Endodermal cell (in vitro differentiated cells): ENCODE data around the gene WDR43. TPM values are rescaled to one million over a fixed set of nuclear protein-coding genes. Genes with fewer than 3 reads are reported as not detected.

Experiments used
- DNase-seq: peaks from one replicate; pipeline ENCODE4 v3.0.0-alpha.2; 2017
- H3K27ac ChIP-seq: 2 replicates; pipeline ENCODE4 v1.5.1; 2013; ENCODE audit warnings: mild to moderate bottlenecking, low read depth, low read length, moderate library complexity
- H3K27me3 ChIP-seq: 2 replicates; pipeline ENCODE4 v1.6.1; 2013; ENCODE audit warnings: mild to moderate bottlenecking, low read length, moderate library complexity; ENCODE audit not compliant: insufficient read depth, control insufficient read depth, poor library complexity, severe bottlenecking
- H3K36me3 ChIP-seq: 2 replicates; pipeline ENCODE4 v1.7.0; 2013; ENCODE audit warnings: mild to moderate bottlenecking, low read length, moderate library complexity; ENCODE audit not compliant: control insufficient read depth, insufficient read depth
- H3K4me1 ChIP-seq: one replicate; pipeline ENCODE4 v1.7.0; 2013; ENCODE audit warnings: low read length; ENCODE audit not compliant: control insufficient read depth, insufficient read depth
- H3K4me3 ChIP-seq: 2 replicates; pipeline ENCODE4 v1.5.1; 2013; ENCODE audit warnings: mild to moderate bottlenecking, low read length, moderate library complexity
- H3K9ac ChIP-seq: 2 replicates; pipeline ENCODE4 v1.6.1; 2013; ENCODE audit warnings: mild to moderate bottlenecking, low read length, moderate library complexity; ENCODE audit not compliant: poor library complexity, severe bottlenecking; ENCODE audit errors: extremely low read depth
- H3K9me3 ChIP-seq: 2 replicates; pipeline ENCODE4 v1.6.1; 2013; ENCODE audit warnings: mild to moderate bottlenecking, low read length, moderate library complexity; ENCODE audit not compliant: control insufficient read depth
- H3K27ac Mint-ChIP-seq: 2 replicates; pipeline ENCODE4 v1.8.0; 2020; ENCODE audit warnings: mixed read lengths
- H3K27me3 Mint-ChIP-seq: 2 replicates; pipeline ENCODE4 v1.8.0; 2021; ENCODE audit warnings: mild to moderate bottlenecking, mixed read lengths; ENCODE audit not compliant: insufficient read depth
- H3K36me3 Mint-ChIP-seq: 2 replicates; pipeline ENCODE4 v1.8.0; 2020; ENCODE audit warnings: low read depth, mixed read lengths
- H3K4me1 Mint-ChIP-seq: 2 replicates; pipeline ENCODE4 v1.8.0; 2020; ENCODE audit warnings: mixed read lengths
- H3K4me3 Mint-ChIP-seq: 2 replicates; pipeline ENCODE4 v1.8.0; 2020; ENCODE audit warnings: mild to moderate bottlenecking, moderate library complexity, mixed read lengths
- H3K9me3 Mint-ChIP-seq: 2 replicates; pipeline ENCODE4 v1.8.0; 2020; ENCODE audit warnings: mild to moderate bottlenecking, mixed read lengths
- CTCF ChIP-seq: fragments of 200-600 bp; sonication (generic); conservative IDR thresholded peaks from 2 replicates; pipeline ENCODE4 v1.5.0; 2021; ENCODE audit warnings: antibody characterized with exemption, mild to moderate bottlenecking
- WGBS, 2 experiments: methylation state at CpG; one replicate each; pipeline versions ENCODE4 v1.1.5 to v1.1.7; 2013; ENCODE audit warnings: missing lambda C conversion rate in 2 of 2, mixed read lengths in 1 of 2; ENCODE audit not compliant: insufficient coverage in 1 of 2, insufficient read length in 1 of 2; 5-methylcytosine and 5-hydroxymethylcytosine counted together
- total RNA-seq, 2 donors: library from RNA; stranded (reverse); fragmentation: NEBNext Ultra II Directional in 1 of 2; extraction: Animal tissue kit (Norgen Biotek cat#: 25700) in 1 of 2; gene quantifications; 2 replicates in 1 of 2; 3 replicates in 1 of 2; pipeline ENCODE4 v1.2.1, GENCODE V29; 2021

Gene WDR43
- total RNA-seq, 2 donors from 2014 or later, result 64.3 to 77.7 TPM

- peaks cover 38% of the 10 kb centered on the region for H3K9me3 ChIP-seq
- no peak for TF ChIP-seq CTCF
- H3K27ac ChIP-seq, result no peak overlapping the region
- H3K9me3 Mint-ChIP-seq, result peaks cover 31% of the 10 kb centered on the region
- H3K36me3 Mint-ChIP-seq, result peaks cover 51% of the 10 kb centered on the region
- H3K4me1 Mint-ChIP-seq, result peaks cover 12% of the 10 kb centered on the region
- no peak overlapping the region for H3K4me3 Mint-ChIP-seq
- peak; percentile 61 for DNase-seq
- H3K9ac ChIP-seq, result no peak overlapping the region
- H3K4me3 ChIP-seq, result no peak overlapping the region
- no peak overlapping the region for H3K27ac Mint-ChIP-seq
- 86 to 87% methylated on average over 9 to 11 of the region's 11 CpGs for WGBS, 2 experiments
- H3K36me3 ChIP-seq, result peaks cover 51% of the 10 kb centered on the region
- no peaks in the 10 kb centered on the region for H3K27me3 Mint-ChIP-seq
- H3K27me3 ChIP-seq, result no peaks in the 10 kb centered on the region
- no peaks in the 10 kb centered on the region for H3K4me1 ChIP-seq
Measured at GRCh38 chr2:28949617-28950305, 55.3 kb downstream of the WDR43 start.

- Histone ChIP-seq H3K27me3 (no peaks in the 10 kb centered on the region), H3K27ac (no peak overlapping the region), H3K9ac (no peak overlapping the region), H3K4me1 (no peaks in the 10 kb centered on the region), H3K4me3 (no peak overlapping the region), H3K36me3 (peaks cover 38% of the 10 kb centered on the region), H3K9me3 (peaks cover 38% of the 10 kb centered on the region)
- H3K9me3 Mint-ChIP-seq, result peaks cover 31% of the 10 kb centered on the region
- H3K4me3 Mint-ChIP-seq, result no peak overlapping the region
- 93 to 97% methylated on average over 6 to 12 of the region's 12 CpGs for WGBS, 2 experiments
- no peak overlapping the region for H3K27ac Mint-ChIP-seq
- no peak for DNase-seq
- no peaks in the 10 kb centered on the region for H3K27me3 Mint-ChIP-seq
- peaks cover 40% of the 10 kb centered on the region for H3K36me3 Mint-ChIP-seq
- peaks cover 16% of the 10 kb centered on the region for H3K4me1 Mint-ChIP-seq
- TF ChIP-seq CTCF, result no peak
Measured at GRCh38 chr2:28950941-28951630, 56.6 kb downstream of the WDR43 start.

- Mint-ChIP-seq H3K4me3 (no peak overlapping the region), H3K9me3 (peaks cover 26% of the 10 kb centered on the region), H3K4me1 (peaks cover 17% of the 10 kb centered on the region), H3K27me3 (no peaks in the 10 kb centered on the region), H3K27ac (peak overlapping the region; percentile 53), H3K36me3 (peaks cover 31% of the 10 kb centered on the region)
- Histone ChIP-seq H3K36me3 (peaks cover 28% of the 10 kb centered on the region), H3K9ac (no peak overlapping the region), H3K9me3 (peaks cover 29% of the 10 kb centered on the region), H3K4me1 (no peaks in the 10 kb centered on the region), H3K27me3 (no peaks in the 10 kb centered on the region), H3K4me3 (no peak overlapping the region), H3K27ac (no peak overlapping the region)
- no peak for DNase-seq
- 88 to 96% methylated on average over 9 to 13 of the region's 13 CpGs for WGBS, 2 experiments
- no peak for TF ChIP-seq CTCF
Measured at GRCh38 chr2:28951910-28952835, 57.7 kb downstream of the WDR43 start.
